ENCODE measurements around the gene TTC1. TPM values are rescaled to one million over a fixed set of nuclear protein-coding genes. Genes with fewer than 3 reads are reported as not detected.

Gene TTC1
- total and polyA plus RNA-seq, 2 of the 8 experiments (the other 6 are each of a cell fraction or from before 2014, with no cell fraction given) = 25.1 to 63.9 TPM

DNA sequence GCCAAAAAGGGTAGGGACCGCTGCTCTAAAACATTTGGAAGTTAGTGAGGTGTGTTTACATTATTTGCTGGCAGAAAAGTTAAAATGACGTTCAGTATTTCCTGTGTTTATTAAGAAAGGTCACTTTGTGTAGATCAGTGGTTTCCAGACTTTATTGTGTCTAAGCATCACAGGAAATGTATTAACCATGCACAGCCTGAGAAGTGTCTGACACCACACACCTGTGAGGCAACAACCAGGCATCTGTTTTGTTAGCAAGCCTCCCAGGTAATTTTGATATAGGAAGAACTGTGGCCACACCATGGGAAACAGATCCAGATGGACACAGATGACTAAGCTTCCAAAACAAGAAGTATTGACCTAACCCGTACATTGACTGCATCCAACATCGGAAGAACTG, 12.0 kb downstream of the TTC1 start:
- H3K9ac ChIP-seq (replicated peaks in 1 of 4; ENCODE audit: extremely low read depth in 1 of 4, low read depth in 3 of 4, low read length in 3 of 4) = no peak overlapping the region
- H2BK5ac ChIP-seq (ENCODE audit: low read depth, low read length) = no peak overlapping the region
- H3K4ac ChIP-seq (replicated peaks; ENCODE audit: insufficient read length, low read depth, low read length) = no peak overlapping the region
- no peak overlapping the region for H2AFZ ChIP-seq (ENCODE audit: low read length)
- no peak overlapping the region for H4K5ac ChIP-seq (ENCODE audit: insufficient read length, low read depth, low read length)
- H3K27me3 ChIP-seq (replicated peaks in 1 of 4; ENCODE audit: control insufficient read depth in 3 of 4, extremely low read depth in 1 of 4, insufficient read depth in 3 of 4, low read length in 3 of 4) = no peaks in the 10 kb centered on the region
- no peak overlapping the region for H2AK5ac ChIP-seq (ENCODE audit: low read depth, low read length)
- H4K91ac ChIP-seq (replicated peaks; ENCODE audit: insufficient read length, low read length) = no peak overlapping the region
- ChIA-PET POLR2A (ENCODE audit: partially characterized antibody) (interaction anchor here (0.7 to 1.4 kb wide), 4 partner anchors 9 to 15 kb away, joined by 3 read pairs; partner anchors contain the start of gene TTC1), CTCF (ENCODE audit: partially characterized antibody) (interaction anchor here (0.6 to 5.4 kb wide), 35 partner anchors 7 to 735 kb away, joined by 3 to 47 read pairs (median 7); partner anchors contain the start of gene TTC1)
- no peak overlapping the region for H2BK20ac ChIP-seq (ENCODE audit: low read length)
- 93% methylated on average over 4 of the region's 4 CpGs; no CpG with 5 or more reads in 1 of the 2 experiments for WGBS, 2 experiments (ENCODE audit: extremely low coverage in 1 of 2, insufficient coverage in 1 of 2, insufficient read length in 1 of 2, insufficient replicate concordance in 2 of 2, low coverage in 1 of 2, low lambda C conversion rate in 2 of 2, missing lambda C conversion rate in 1 of 2)
- H3K23ac ChIP-seq (ENCODE audit: insufficient read length) = no peak overlapping the region
- H2BK15ac ChIP-seq (ENCODE audit: low read length) = no peak overlapping the region
- no peak overlapping the region for H3K56ac ChIP-seq (replicated peaks; ENCODE audit: insufficient read length, low read depth, low read length)
- no peak overlapping the region for H4K8ac ChIP-seq (ENCODE audit: extremely low read depth, insufficient read depth, low read length)
- no peaks in the 10 kb centered on the region for H3K9me3 ChIP-seq (ENCODE audit: insufficient read depth in 2 of 2, low read depth in 1 of 2, low read length in 1 of 2)
- H3K36me3 ChIP-seq (ENCODE audit: control insufficient read depth in 2 of 4, insufficient read depth in 4 of 4, low read length in 3 of 4) = peaks cover 0 to 20% (median 5%) of the 10 kb centered on the region in 4 experiments; a peak in 4 of 8 replicates
- DNase-seq (ENCODE audit: low read depth in 1 of 2, low spot score in 2 of 2) = no peak
- H3K4me1 ChIP-seq (replicated peaks in 1 of 4; ENCODE audit: control insufficient read depth in 3 of 4, insufficient read depth in 4 of 4, low read length in 3 of 4) = no peaks in the 10 kb centered on the region
- H3K14ac ChIP-seq (ENCODE audit: insufficient read length) = no peak overlapping the region
- peaks cover 3 to 4% of the 10 kb centered on the region in 2 experiments for H4K20me1 ChIP-seq (replicated peaks in 1 of 2; ENCODE audit: control insufficient read depth in 1 of 2, insufficient read depth in 2 of 2, low read length in 2 of 2)
- H2BK120ac ChIP-seq (replicated peaks; ENCODE audit: low read depth, low read length) = no peak overlapping the region
- FAIRE-seq = no peak
- H3K23me2 ChIP-seq (ENCODE audit: low read depth, low read length) = no peaks in the 10 kb centered on the region
- peaks cover 2% of the 10 kb centered on the region; the same call in 1 of the 2 replicates for H3K79me1 ChIP-seq (ENCODE audit: low read depth, low read length)
- no peak overlapping the region for H2BK12ac ChIP-seq (ENCODE audit: low read depth, low read length)
- peaks cover 0 to 30% of the 10 kb centered on the region in 2 experiments; a peak in 2 of 4 replicates for H3K79me2 ChIP-seq (ENCODE audit: control insufficient read depth in 1 of 2, insufficient read depth in 2 of 2, low read length in 2 of 2)
- H3K27ac ChIP-seq (ENCODE audit: low read depth, low read length) = no peak overlapping the region
- H3K4me3 ChIP-seq (ENCODE audit: extremely low read depth in 1 of 4, insufficient read depth in 2 of 4, low read depth in 3 of 4, low read length in 4 of 4) = no peak overlapping the region
- no peak overlapping the region for H3K18ac ChIP-seq (ENCODE audit: extremely low read depth, low read length)
- H3K4me2 ChIP-seq (ENCODE audit: insufficient read depth in 1 of 2, low read depth in 2 of 2, low read length in 2 of 2) = no peak overlapping the region
- no peak for TF ChIP-seq TAF1 (IDR thresholded peaks at IDR 0.05; ENCODE audit: low read depth, low read length)
- TF ChIP-seq, protein P1, sequence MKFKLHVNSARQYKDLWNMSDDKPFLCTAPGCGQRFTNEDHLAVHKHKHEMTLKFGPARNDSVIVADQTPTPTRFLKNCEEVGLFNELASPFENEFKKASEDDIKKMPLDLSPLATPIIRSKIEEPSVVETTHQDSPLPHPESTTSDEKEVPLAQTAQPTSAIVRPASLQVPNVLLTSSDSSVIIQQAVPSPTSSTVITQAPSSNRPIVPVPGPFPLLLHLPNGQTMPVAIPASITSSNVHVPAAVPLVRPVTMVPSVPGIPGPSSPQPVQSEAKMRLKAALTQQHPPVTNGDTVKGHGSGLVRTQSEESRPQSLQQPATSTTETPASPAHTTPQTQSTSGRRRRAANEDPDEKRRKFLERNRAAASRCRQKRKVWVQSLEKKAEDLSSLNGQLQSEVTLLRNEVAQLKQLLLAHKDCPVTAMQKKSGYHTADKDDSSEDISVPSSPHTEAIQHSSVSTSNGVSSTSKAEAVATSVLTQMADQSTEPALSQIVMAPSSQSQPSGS (IDR thresholded peaks at IDR 0.05; ENCODE audit: low read length) = no peak
- TF ChIP-seq JUND (IDR thresholded peaks at IDR 0.05; ENCODE audit: low read length) = no peak
- no peak for TF ChIP-seq TEAD4 (IDR thresholded peaks at IDR 0.05; ENCODE audit: low read depth, low read length)
- TF ChIP-seq NRF1 (IDR thresholded peaks at IDR 0.05; ENCODE audit: low read depth, low read length) = no peak

Measured in H1 (cell line).